ENCODE data around the gene CFAP126. TPM values are rescaled to one million over a fixed set of nuclear protein-coding genes. Genes with fewer than 3 reads are reported as not detected.

Gene CFAP126
- total RNA-seq, 4 donors from 2014 or later = not detected

Small RNAs within 50 kb of the gene (small RNA-seq; reads per million reads assigned to genes)
- gene AL592295.2 (not detected), gene RNU6-481P (not detected)

Other genes starting within 250 kb of the CFAP126 start
- gene PFDN2, start 249.8 kb downstream of the CFAP126 start, total RNA-seq = 10 to 100 TPM; 30.6 to 90.1 (median 50.0) TPM
- 100 to 1,000 TPM in 1 of 4 donors, 10 to 100 TPM in 3; 28.1 to 122 (median 33.4) TPM for gene NIT1, start 249.8 kb downstream of the CFAP126 start, total RNA-seq
- 10 to 100 TPM; 32.0 to 54.8 (median 43.1) TPM for gene DEDD, start 235.2 kb downstream of the CFAP126 start, total RNA-seq
- gene UFC1, start 213.9 kb downstream of the CFAP126 start, total RNA-seq = 10 to 100 TPM; 73.6 to 96.7 (median 78.4) TPM
- 10 to 100 TPM in 3 of 4 donors, 1 to 10 TPM in 1; 7.8 to 19.5 (median 12.7) TPM for gene USP21, start 208.4 kb downstream of the CFAP126 start, total RNA-seq
- gene PPOX, start 201.4 kb downstream of the CFAP126 start, total RNA-seq = 10 to 100 TPM; 12.5 to 28.4 (median 13.8) TPM
- 10 to 100 TPM; 20.6 to 50.7 (median 37.1) TPM for gene B4GALT3, start 190.4 kb downstream of the CFAP126 start, total RNA-seq
- gene ADAMTS4, start 168.8 kb downstream of the CFAP126 start, total RNA-seq = 100 to 1,000 TPM in 2 of 4 donors, 10 to 100 TPM in 2; 38.5 to 238 (median 121) TPM
- 100 to 1,000 TPM in 3 of 4 donors, 10 to 100 TPM in 1; 89.4 to 136 (median 122) TPM for gene NDUFS2, start 165.5 kb downstream of the CFAP126 start, total RNA-seq
- 100 to 1,000 TPM in 3 of 4 donors, 10 to 100 TPM in 1; 96.3 to 346 (median 179) TPM for gene FCER1G, start 152.6 kb downstream of the CFAP126 start, total RNA-seq
- not detected for gene APOA2, start 144.2 kb downstream of the CFAP126 start, total RNA-seq
- 10 to 100 TPM in 3 of 4 donors, 1 to 10 TPM in 1; 9.6 to 15.4 (median 13.4) TPM for gene TOMM40L, start 141.8 kb downstream of the CFAP126 start, total RNA-seq
- gene NR1I3, start 129.7 kb downstream of the CFAP126 start, total RNA-seq = not detected
- under 1 TPM in 2 of 4 donors, not detected in 2; 0.56 to 0.63 TPM for gene PCP4L1, start 109.1 kb downstream of the CFAP126 start, total RNA-seq
- 1 to 10 TPM; 1.8 to 9.0 (median 4.2) TPM for gene MPZ, start 57.9 kb downstream of the CFAP126 start, total RNA-seq
- gene SDHC, start 53.5 kb downstream of the CFAP126 start, total RNA-seq = 10 to 100 TPM; 22.9 to 66.3 (median 49.3) TPM
- gene FCGR2A, start 137.6 kb upstream of the CFAP126 start, total RNA-seq = 100 to 1,000 TPM; 118 to 222 (median 130) TPM
- gene HSPA6, start 156.7 kb upstream of the CFAP126 start, total RNA-seq = 100 to 1,000 TPM in 1 of 4 donors, 10 to 100 TPM in 2, 1 to 10 TPM in 1; 8.2 to 134 (median 18.8) TPM
- gene FCGR3A, start 181.9 kb upstream of the CFAP126 start, total RNA-seq = 10 to 100 TPM; 27.6 to 44.3 (median 29.4) TPM

All from omental fat pad (tissue), 4 donors.